Smooth muscle cell of the brain vasculature (primary cell): ENCODE data around the gene OR6B1.
"Not testable (repeated sequence)": the region's sequence is repeated elsewhere in the genome, so short reads cannot be mapped to it uniquely, and the experiment has no call there.

Experiments used
- DNase-seq: peaks from one replicate; pipeline ENCODE4 v3.0.0-alpha.2; 2012; ENCODE audit warnings: low read depth, low spot score

Gene OR6B1

GRCh38 chr7:144038887-144039286, 38.8 kb downstream of the OR6B1 start:
- DNase-seq: no peak

DNA sequence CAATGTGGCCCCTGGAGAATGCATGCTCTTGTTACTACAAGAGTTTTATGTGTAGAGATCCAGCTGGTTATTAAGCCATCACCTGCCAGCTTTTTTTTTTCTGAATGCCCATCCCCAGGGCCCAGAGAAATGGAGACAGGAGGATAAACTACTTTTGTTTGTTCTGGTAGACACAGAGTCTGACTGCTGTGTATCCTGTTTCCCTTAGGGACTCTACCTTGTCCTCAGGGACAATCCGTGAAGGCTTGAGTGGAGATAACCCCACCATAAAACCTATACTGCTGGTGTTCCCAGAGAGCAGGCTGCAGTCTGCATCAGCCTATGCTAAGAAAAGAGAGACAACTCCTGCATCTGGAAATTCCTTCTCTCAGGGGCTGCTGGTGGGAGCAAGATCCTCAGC, 48.5 kb downstream of the OR6B1 start, which contains the start of gene OR2A5:
Gene OR2A5 (plus strand): TSS at position 301 of the 400 bp plus-strand sequence. CDS start 1,454 bp downstream, outside the sequence.
- no peak for DNase-seq

DNA sequence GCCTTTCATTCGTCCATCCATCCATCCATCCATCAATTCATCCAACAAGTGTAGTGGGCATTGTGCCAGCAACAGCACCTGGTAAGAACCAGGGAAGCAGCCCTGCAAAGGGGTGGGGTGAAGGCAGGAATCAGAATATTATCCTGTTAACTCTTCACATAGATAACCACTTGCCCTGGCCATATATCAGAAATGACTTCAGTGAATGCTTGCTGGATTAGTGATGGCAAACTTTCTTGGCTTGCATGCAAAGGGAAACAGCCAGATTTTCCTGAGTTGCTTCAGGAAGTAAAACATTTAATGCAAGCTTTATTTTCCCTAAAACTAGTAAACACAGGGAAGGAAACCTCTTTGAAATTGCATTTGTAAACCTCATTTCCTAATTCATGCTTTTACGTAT, 49.4 kb downstream of the OR6B1 start:
- no peak for DNase-seq

- no peak for DNase-seq
Observed at GRCh38 chr7:144050093-144050492, 50.0 kb downstream of the OR6B1 start.

DNA sequence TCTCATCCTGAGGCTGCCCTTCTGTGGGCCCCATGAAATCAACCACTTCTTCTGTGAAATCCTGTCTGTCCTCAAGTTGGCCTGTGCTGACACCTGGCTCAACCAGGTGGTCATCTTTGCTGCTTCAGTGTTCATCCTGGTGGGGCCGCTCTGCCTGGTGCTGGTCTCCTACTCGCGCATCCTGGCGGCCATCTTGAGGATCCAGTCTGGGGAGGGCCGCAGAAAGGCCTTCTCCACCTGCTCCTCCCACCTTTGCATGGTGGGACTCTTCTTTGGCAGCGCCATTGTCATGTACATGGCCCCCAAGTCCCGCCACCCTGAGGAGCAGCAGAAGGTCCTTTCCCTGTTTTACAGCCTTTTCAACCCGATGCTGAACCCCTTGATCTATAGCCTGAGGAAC, 50.8 kb downstream of the OR6B1 start:
- not testable (repeated sequence) for DNase-seq

- DNase-seq: no peak
Observed at GRCh38 chr7:144057954-144058353, 57.8 kb downstream of the OR6B1 start.
